HepG2 (cell line): Measurements from ENCODE around the gene ERF. TPM values are rescaled to one million over a fixed set of nuclear protein-coding genes. Genes with fewer than 3 reads are reported as not detected.

Experiments
- ATF4 ChIP-seq, 2 experiments: fragments of 450-650 bp in 1 of 2; sonication (generic) in 1 of 2; formaldehyde crosslinking; IDR thresholded peaks; 2 replicates each; pipeline versions ENCODE4 v1.5.0 to v1.8.0; 2020 to 2022; ENCODE audit warnings: mild to moderate bottlenecking in 1 of 2, missing genetic modification reagents in 1 of 2
- DZIP1 ChIP-seq: sonication (generic); formaldehyde crosslinking; IDR thresholded peaks from 2 replicates; pipeline ENCODE4 v1.5.0; 2020; ENCODE audit warnings: mild to moderate bottlenecking, missing genetic modification reagents
- ETV5 ChIP-seq: IDR thresholded peaks from 2 replicates; pipeline ENCODE4 v1.6.1; 2018; ENCODE audit warnings: missing biosample characterization, missing genetic modification reagents, inconsistent platforms, borderline replicate concordance
- NFE2 ChIP-seq: sonication (generic); formaldehyde crosslinking; IDR thresholded peaks from 2 replicates; pipeline ENCODE4 v1.4.0; 2020; ENCODE audit warnings: missing genetic modification reagents
- RARG ChIP-seq: sonication (generic); formaldehyde crosslinking; IDR thresholded peaks from 2 replicates; pipeline ENCODE4 v1.4.0; 2020; ENCODE audit warnings: low read depth, mild to moderate bottlenecking, missing genetic modification reagents
- RFX3 ChIP-seq: IDR thresholded peaks from 2 replicates; pipeline ENCODE4 v1.6.1; 2016; ENCODE audit warnings: missing biosample characterization, missing genetic modification reagents
- SALL2 ChIP-seq: sonication (generic); formaldehyde crosslinking; IDR thresholded peaks from 2 replicates; pipeline ENCODE4 v1.8.1; 2023; ENCODE audit warnings: mild to moderate bottlenecking, missing genetic modification reagents, inconsistent platforms
- SOX13 ChIP-seq, 3 experiments: fragments of 450-650 bp in 1 of 3; sonication (generic) in 1 of 3; formaldehyde crosslinking in 1 of 3; IDR thresholded peaks in 2 of 3; conservative IDR thresholded peaks in 1 of 3; 2 replicates each; pipeline versions ENCODE4 v1.5.0 to v1.6.1; 2016 to 2020; ENCODE audit warnings: antibody characterized with exemption in 1 of 3, mild to moderate bottlenecking in 1 of 3, missing compliant biosample characterization in 1 of 3, missing genetic modification reagents in 1 of 3, moderate library complexity in 1 of 3
- THAP11 ChIP-seq: IDR thresholded peaks from 2 replicates; pipeline ENCODE4 v1.6.1; 2016; ENCODE audit warnings: missing biosample characterization, missing genetic modification reagents
- ZBTB10 ChIP-seq: sonication (generic); formaldehyde crosslinking; IDR thresholded peaks from 2 replicates; pipeline ENCODE4 v1.4.0; 2020; ENCODE audit warnings: missing genetic modification reagents, borderline replicate concordance
- ZFAT ChIP-seq: sonication (generic); formaldehyde crosslinking; conservative IDR thresholded peaks from 2 replicates; pipeline ENCODE4 v1.8.1; 2023; ENCODE audit warnings: missing genetic modification reagents, inconsistent platforms
- ZMYM4 ChIP-seq: sonication (generic); formaldehyde crosslinking; IDR thresholded peaks from 2 replicates; pipeline ENCODE4 v1.8.1; 2023; ENCODE audit warnings: mild to moderate bottlenecking, missing genetic modification reagents
- ZNF230 ChIP-seq: sonication (generic); formaldehyde crosslinking; IDR thresholded peaks from 2 replicates; pipeline ENCODE4 v1.4.0; 2020; ENCODE audit warnings: mild to moderate bottlenecking, missing genetic modification reagents
- ZNF333 ChIP-seq: sonication (generic); formaldehyde crosslinking; IDR thresholded peaks from 2 replicates; pipeline ENCODE4 v1.4.0; 2020; ENCODE audit warnings: mild to moderate bottlenecking, missing genetic modification reagents, borderline replicate concordance
- ZNF607 ChIP-seq: sonication (generic); formaldehyde crosslinking; IDR thresholded peaks from 2 replicates; pipeline ENCODE4 v1.5.1; 2020; ENCODE audit warnings: missing genetic modification reagents, mild to moderate bottlenecking, borderline replicate concordance
- polyA plus RNA-seq, 8 experiments: library from polyadenylated mRNA; depleted of rRNA in 3 of 8; stranded (reverse) in 7 of 8; unstranded in 1 of 8; fragments of >200 nt; fragmentation: Illumina TruSeq in 4 of 8; extraction: Trizol in 4 of 8; gene quantifications; 2 replicates each; pipeline versions ENCODE4 v1.2.1 to v1.2.3, GENCODE V29; 2011 to 2016; ENCODE audit warnings: low read depth in 4 of 8, missing spikeins in 1 of 8, mixed read lengths in 1 of 8; ENCODE audit not compliant: insufficient read depth in 1 of 8
- total RNA-seq, 5 experiments: library from RNA; depleted of rRNA; stranded (reverse); fragments of >200 nt; fragmentation: Illumina TruSeq; extraction: Trizol; gene quantifications; 2 replicates each; pipeline ENCODE4 v1.2.3, GENCODE V29; 2016; ENCODE audit warnings: low read depth in 1 of 5
- TF ChIP-seq, protein P1 (sequence below): sonication (generic); formaldehyde crosslinking; IDR thresholded peaks from 2 replicates; pipeline ENCODE4 v1.5.1; 2020; ENCODE audit warnings: mild to moderate bottlenecking, missing genetic modification reagents, moderate library complexity
- TF ChIP-seq, protein P2 (sequence below): sonication (generic); formaldehyde crosslinking; IDR thresholded peaks from 2 replicates; pipeline ENCODE4 v1.4.0; 2020; ENCODE audit warnings: mild to moderate bottlenecking, missing genetic modification reagents

Gene ERF
- total and polyA plus RNA-seq, 2 of the 13 experiments (the other 11 are each of a cell fraction or from before 2014, with no cell fraction given), result 67.1 to 69.9 TPM

DNA sequence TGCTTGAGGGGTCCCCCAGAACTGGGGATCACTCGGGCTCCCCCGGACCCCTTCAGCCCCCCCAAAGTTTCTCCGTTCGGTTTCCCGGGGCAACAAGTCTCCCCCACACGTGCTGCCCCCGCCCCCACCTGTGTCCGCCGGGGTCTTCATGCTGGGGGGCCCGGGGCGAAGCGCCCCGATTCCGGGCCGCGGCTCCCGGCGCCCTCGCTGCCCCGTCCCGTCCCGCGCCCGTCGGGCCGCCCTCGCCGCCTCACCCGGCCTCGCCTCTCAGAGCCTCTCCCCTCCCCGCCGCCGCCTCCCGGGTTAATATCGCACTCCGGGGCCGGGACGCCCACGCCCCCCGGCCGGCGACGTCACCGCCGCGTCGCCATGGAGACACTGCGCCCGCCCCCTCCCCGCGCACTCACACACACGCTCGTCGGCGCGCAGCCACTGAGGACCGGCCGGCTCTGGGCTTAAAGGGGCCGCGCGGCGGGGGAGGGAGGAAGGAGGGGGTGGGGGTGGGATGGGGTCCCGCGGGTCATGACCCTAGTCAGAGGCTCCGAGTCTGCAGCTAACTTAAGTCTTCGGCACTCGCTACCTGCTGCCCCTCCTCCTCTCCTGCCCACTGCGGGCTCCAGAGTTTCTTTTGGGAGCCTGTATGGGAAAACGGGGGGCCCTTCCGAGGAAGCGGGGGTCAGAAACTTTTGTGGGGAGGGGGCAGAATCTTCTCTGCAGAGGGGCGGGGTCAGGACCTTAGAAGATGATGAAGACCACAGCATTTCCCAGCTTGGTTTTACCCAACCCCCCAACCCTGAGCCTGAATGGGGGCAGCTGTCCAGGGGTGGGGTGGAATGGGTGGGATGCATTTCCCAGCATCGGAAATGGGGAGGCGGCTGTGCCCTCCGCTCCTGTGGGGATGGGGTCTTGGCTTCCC is at the start of gene ERF (continued):
- TF ChIP-seq ZNF607 (peak; percentile 58; the same call in 1 of the 2 replicates), ZFAT (CRISPR knock-in tag) (no peak), RFX3 (peak; percentile 87), ZMYM4 (CRISPR knock-in tag) (0 out of 2 replicates have a peak, but pooled peaks have one; percentile 46), SALL2 (CRISPR knock-in tag) (0 out of 2 replicates have a peak, but pooled peaks have one; percentile 30), SOX13 (IDR thresholded peaks at IDR 0.05) (no peak), SOX13 (CRISPR knock-in tag; conservative IDR thresholded peaks at IDR 0.05 in 1 of 2, IDR thresholded peaks at IDR 0.05 in 1 of 2) (no peak), DZIP1 (CRISPR knock-in tag) (no peak), ZBTB10 (CRISPR knock-in tag) (0 out of 2 replicates have a peak, but pooled peaks have one; percentile 49), ATF4 (CRISPR knock-in tag; IDR thresholded peaks at IDR 0.05) (no peak), RARG (no peak), NFE2 (CRISPR knock-in tag) (no peak), THAP11 (CRISPR knock-in tag) (peak; percentile 72), ZNF230 (CRISPR knock-in tag) (no peak), ZNF333 (CRISPR knock-in tag) (no peak), ETV5 (CRISPR knock-in tag) (no peak; the same call in 1 of the 2 replicates)
- TF ChIP-seq, protein P1, sequence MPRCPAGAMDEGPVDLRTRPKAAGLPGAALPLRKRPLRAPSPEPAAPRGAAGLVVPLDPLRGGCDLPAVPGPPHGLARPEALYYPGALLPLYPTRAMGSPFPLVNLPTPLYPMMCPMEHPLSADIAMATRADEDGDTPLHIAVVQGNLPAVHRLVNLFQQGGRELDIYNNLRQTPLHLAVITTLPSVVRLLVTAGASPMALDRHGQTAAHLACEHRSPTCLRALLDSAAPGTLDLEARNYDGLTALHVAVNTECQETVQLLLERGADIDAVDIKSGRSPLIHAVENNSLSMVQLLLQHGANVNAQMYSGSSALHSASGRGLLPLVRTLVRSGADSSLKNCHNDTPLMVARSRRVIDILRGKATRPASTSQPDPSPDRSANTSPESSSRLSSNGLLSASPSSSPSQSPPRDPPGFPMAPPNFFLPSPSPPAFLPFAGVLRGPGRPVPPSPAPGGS (CRISPR knock-in tag), result 0 out of 2 replicates have a peak, but pooled peaks have one; percentile 33
- TF ChIP-seq, protein P2, sequence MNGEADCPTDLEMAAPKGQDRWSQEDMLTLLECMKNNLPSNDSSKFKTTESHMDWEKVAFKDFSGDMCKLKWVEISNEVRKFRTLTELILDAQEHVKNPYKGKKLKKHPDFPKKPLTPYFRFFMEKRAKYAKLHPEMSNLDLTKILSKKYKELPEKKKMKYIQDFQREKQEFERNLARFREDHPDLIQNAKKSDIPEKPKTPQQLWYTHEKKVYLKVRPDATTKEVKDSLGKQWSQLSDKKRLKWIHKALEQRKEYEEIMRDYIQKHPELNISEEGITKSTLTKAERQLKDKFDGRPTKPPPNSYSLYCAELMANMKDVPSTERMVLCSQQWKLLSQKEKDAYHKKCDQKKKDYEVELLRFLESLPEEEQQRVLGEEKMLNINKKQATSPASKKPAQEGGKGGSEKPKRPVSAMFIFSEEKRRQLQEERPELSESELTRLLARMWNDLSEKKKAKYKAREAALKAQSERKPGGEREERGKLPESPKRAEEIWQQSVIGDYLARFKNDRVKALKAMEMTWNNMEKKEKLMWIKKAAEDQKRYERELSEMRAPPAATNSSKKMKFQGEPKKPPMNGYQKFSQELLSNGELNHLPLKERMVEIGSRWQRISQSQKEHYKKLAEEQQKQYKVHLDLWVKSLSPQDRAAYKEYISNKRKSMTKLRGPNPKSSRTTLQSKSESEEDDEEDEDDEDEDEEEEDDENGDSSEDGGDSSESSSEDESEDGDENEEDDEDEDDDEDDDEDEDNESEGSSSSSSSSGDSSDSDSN (CRISPR knock-in tag), result no peak; the same call in 1 of the 2 replicates
